SH-SY5Y (cell line): Measurements from ENCODE around the gene MRPL49.

Source experiments
- GATA2 ChIP-seq: IDR thresholded peaks from 2 replicates; pipeline ENCODE4 v1.6.1; 2011; ENCODE audit warnings: mild to moderate bottlenecking, low read depth, low read length
- GATA3 ChIP-seq: IDR thresholded peaks from 2 replicates; pipeline ENCODE4 v1.6.1; 2011; ENCODE audit warnings: low read depth, mild to moderate bottlenecking, low read length, moderate library complexity

DNA sequence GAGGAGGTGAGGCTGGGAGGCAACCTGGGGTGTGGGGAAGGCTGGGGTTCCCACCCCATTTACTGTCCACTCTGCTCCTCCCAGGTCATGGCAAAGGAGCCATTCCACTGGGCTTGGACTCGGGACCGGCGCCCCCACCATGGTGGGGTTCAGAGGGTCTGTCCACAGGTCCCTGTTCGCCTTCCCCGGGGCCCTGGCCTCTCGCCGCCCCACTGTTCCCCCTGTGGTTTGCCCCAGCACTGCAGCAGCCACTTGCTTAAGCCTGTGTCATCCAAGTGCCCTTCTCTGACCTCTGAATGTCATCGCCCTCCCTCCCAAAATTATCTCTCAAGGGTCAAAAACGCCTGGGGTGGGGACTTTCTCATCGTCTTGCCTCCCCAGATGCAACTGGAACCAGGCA, 50.5 kb downstream of the MRPL49 start:
- no peak for TF ChIP-seq GATA2
- TF ChIP-seq GATA3, result no peak
